Measurements from ENCODE around the gene NEK9.
A peak's percentile ranks its signal among the peaks of the same experiment; 100 is the strongest.

NEK9 gene

GRCh38 chr14:75063491-75064204, 63.2 kb downstream of the NEK9 start, which contains the start of gene ACYP1:
Gene ACYP1 (minus strand): TSS chr14:75064024. CDS start chr14:75063553, 471 bp downstream.
- DNase-seq, result peak; percentile 97

- no peak for DNase-seq
These were observed 63.8 kb downstream of the NEK9 start for GRCh38 chr14:75063013-75063412.

- no peak for DNase-seq
These were observed 66.4 kb downstream of the NEK9 start for GRCh38 chr14:75060420-75060819.

- DNase-seq, result no peak
These were observed 67.2 kb downstream of the NEK9 start for GRCh38 chr14:75059642-75060041.

- DNase-seq, result no peak
These were observed 72.4 kb downstream of the NEK9 start for GRCh38 chr14:75054421-75054820.

- no peak for DNase-seq
These were observed 73.2 kb downstream of the NEK9 start for GRCh38 chr14:75053396-75054291.

- DNase-seq, result no peak
These were observed 75.3 kb downstream of the NEK9 start for GRCh38 chr14:75051556-75051899.

- peak; percentile 87 for DNase-seq
These were observed 75.8 kb downstream of the NEK9 start, which contains the start of gene MLH3 for GRCh38 chr14:75050852-75051555. Gene MLH3 (minus strand): TSS chr14:75051467. CDS start chr14:75049655, 1,812 bp downstream.

GRCh38 chr14:75049731-75050201, 77.1 kb downstream of the NEK9 start:
- no peak for DNase-seq

- no peak for DNase-seq
These were observed 77.7 kb downstream of the NEK9 start for GRCh38 chr14:75049136-75049535.

GRCh38 chr14:75048101-75048500, 78.7 kb downstream of the NEK9 start:
- DNase-seq, result no peak

- DNase-seq, result no peak
These were observed 79.3 kb downstream of the NEK9 start for GRCh38 chr14:75047506-75047905.

GRCh38 chr14:75046899-75047298, 79.9 kb downstream of the NEK9 start:
- DNase-seq, result peak; percentile 36

GRCh38 chr14:75046275-75046674, 80.6 kb downstream of the NEK9 start:
- DNase-seq, result no peak

GRCh38 chr14:75044752-75045151, 82.1 kb downstream of the NEK9 start:
- DNase-seq, result no peak

- DNase-seq, result no peak
These were observed 82.5 kb downstream of the NEK9 start for GRCh38 chr14:75044322-75044721.

GRCh38 chr14:75042035-75042434, 84.8 kb downstream of the NEK9 start:
- no peak for DNase-seq

GRCh38 chr14:75041613-75042012, 85.2 kb downstream of the NEK9 start:
- DNase-seq, result no peak

- no peak for DNase-seq
These were observed 85.9 kb downstream of the NEK9 start for GRCh38 chr14:75040959-75041358.

GRCh38 chr14:75040507-75040906, 86.3 kb downstream of the NEK9 start:
- DNase-seq, result no peak

GRCh38 chr14:75032939-75033338, 93.9 kb downstream of the NEK9 start:
- DNase-seq, result no peak

GRCh38 chr14:75030147-75030546, 96.7 kb downstream of the NEK9 start:
- DNase-seq, result no peak

All from activated CD4-positive, alpha-beta T cell treated with anti-CD3 and anti-CD28 coated beads, Interleukin-2, Interleukin-6, amounts not matched to agents 100 ng/mL and 50 ng/mL, durations not matched to agents 16 hours and 8 hours (primary cell).